K562 (cell line): Measurements from ENCODE around the gene CCL16.
A peak's percentile ranks its signal among the peaks of the same experiment; 100 is the strongest.

Source experiments
- BHLHE40 ChIP-seq: IDR thresholded peaks from 2 replicates; pipeline ENCODE4 v1.6.1; 2011; ENCODE audit warnings: low read length, improper control_type of control experiment
- BRF1 ChIP-seq: IDR thresholded peaks from 3 replicates; pipeline ENCODE4 v1.6.1; 2011; ENCODE audit warnings: borderline replicate concordance, mild to moderate bottlenecking; ENCODE audit not compliant: insufficient read length; ENCODE audit errors: extremely low read depth
- HDGF ChIP-seq: fragments of 450-650 bp; IDR thresholded peaks from 2 replicates; pipeline ENCODE4 v1.6.1; 2016
- MBD2 ChIP-seq: sonication (generic); IDR thresholded peaks from 2 replicates; pipeline ENCODE4 v1.6.1; 2016; ENCODE audit warnings: low read depth, borderline replicate concordance
- NRF1 ChIP-seq, 2 experiments: fragments of 450-650 bp; IDR thresholded peaks in 1 of 2; conservative IDR thresholded peaks in 1 of 2; 2 replicates each; pipeline ENCODE4 v1.6.1; 2014; ENCODE audit warnings: mild to moderate bottlenecking in 2 of 2
- PCBP2 ChIP-seq: fragments of 200-400 bp; formaldehyde crosslinking; IDR thresholded peaks from 2 replicates; pipeline ENCODE4 v1.6.1; 2018; ENCODE audit warnings: low read length, low read depth, mild to moderate bottlenecking, moderate library complexity; ENCODE audit not compliant: poor library complexity, severe bottlenecking
- PHTF2 ChIP-seq: fragments of 250-450 bp; sonication (Bioruptor Pico); IDR thresholded peaks from 2 replicates; pipeline ENCODE4 v1.5.0; 2021; ENCODE audit warnings: mild to moderate bottlenecking
- POLR2A ChIP-seq: fragments of 450-650 bp; conservative IDR thresholded peaks from 2 replicates; pipeline ENCODE4 v1.6.1; 2016
- RAD21 ChIP-seq, 2 experiments: fragments of 250-450 bp in 1 of 2; fragments of 450-650 bp in 1 of 2; sonication (Bioruptor Pico) in 1 of 2; formaldehyde crosslinking in 1 of 2; IDR thresholded peaks in 1 of 2; conservative IDR thresholded peaks in 1 of 2; 2 replicates each; pipeline versions ENCODE4 v1.4.0 to v1.8.0; 2020 to 2022; ENCODE audit warnings: mild to moderate bottlenecking in 2 of 2, moderate library complexity in 1 of 2
- TAF7 ChIP-seq: fragments of 450-650 bp; IDR thresholded peaks from 2 replicates; pipeline ENCODE4 v1.6.1; 2016; ENCODE audit warnings: missing genetic modification characterization, missing compliant biosample characterization
- U2AF1 ChIP-seq: fragments of 200-400 bp; formaldehyde crosslinking; optimal IDR thresholded peaks from 2 replicates; pipeline ENCODE3; 2017; ENCODE audit warnings: mild to moderate bottlenecking, low read depth, low read length, moderate library complexity
- ZFP36 ChIP-seq: fragments of 150-350 bp; IDR thresholded peaks from 2 replicates; pipeline ENCODE4 v1.6.1; 2018; ENCODE audit warnings: low read length, low read depth; ENCODE audit not compliant: partially characterized antibody
- TF ChIP-seq, protein P1 (sequence below), 3 experiments: IDR thresholded peaks in 2 of 3; conservative IDR thresholded peaks in 1 of 3; 2 replicates each; pipeline ENCODE4 v1.5.1; 2011 to 2012; ENCODE audit warnings: low read length in 3 of 3, mild to moderate bottlenecking in 3 of 3, control low read depth in 2 of 3, improper control_type of control experiment in 1 of 3, inconsistent platforms in 1 of 3, low read depth in 1 of 3, mixed read lengths in 1 of 3, moderate library complexity in 1 of 3; ENCODE audit not compliant: insufficient read depth in 2 of 3
- TF ChIP-seq, protein P2 (sequence below): sonication (generic); formaldehyde crosslinking; IDR thresholded peaks from 2 replicates; pipeline ENCODE4 v1.9.0; 2022; ENCODE audit warnings: mild to moderate bottlenecking, missing genetic modification reagents

DNA sequence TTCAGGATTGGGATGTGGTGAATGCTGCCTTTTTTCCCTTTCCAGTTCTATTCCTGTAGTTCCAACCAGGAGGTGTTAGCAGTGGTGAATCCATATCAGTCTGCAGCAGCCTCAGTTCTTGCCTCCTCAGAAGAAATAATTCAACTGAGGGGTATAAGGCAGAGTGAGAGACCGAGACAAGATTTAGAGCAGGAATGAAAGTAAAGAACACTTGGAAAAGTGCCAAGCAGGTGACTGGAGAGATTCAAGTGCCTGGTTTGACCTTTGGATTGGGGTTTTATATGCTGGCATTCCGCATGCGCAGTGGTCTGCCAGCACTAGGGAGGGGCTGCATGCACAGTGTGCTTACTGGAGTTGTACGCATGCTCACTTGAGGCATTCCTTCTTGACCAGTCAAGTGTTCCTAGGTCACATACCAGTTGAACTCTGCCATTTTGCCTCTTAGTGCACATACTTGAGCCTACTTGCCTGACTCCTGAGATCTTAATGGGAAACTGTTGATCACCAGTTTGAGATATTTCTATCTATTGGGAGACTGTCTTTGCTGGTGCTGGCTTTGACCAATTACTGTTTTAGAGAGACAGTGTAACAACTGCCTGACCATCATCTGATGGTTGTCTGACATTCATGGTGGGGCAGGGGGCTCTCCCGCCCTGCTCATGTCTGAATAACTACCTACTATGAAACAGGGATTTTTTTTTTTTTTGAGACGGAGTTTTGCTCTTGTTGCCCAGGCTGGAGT lies 20.7 kb upstream of the CCL16 start:
- TF ChIP-seq PHTF2 (no peak), U2AF1 (no peak), POLR2A (no peak), NRF1 (conservative IDR thresholded peaks at IDR 0.05 in 1 of 2, IDR thresholded peaks at IDR 0.05 in 1 of 2) (peak; percentile 89 to 91), ZFP36 (no peak), TAF7 (tag) (no peak), PCBP2 (no peak), HDGF (no peak), RAD21 (CRISPR knock-in tag; conservative IDR thresholded peaks at IDR 0.05 in 1 of 2, IDR thresholded peaks at IDR 0.05 in 1 of 2) (no peak), MBD2 (no peak), BRF1 (no peak), BHLHE40 (no peak)
- TF ChIP-seq, protein P1, sequence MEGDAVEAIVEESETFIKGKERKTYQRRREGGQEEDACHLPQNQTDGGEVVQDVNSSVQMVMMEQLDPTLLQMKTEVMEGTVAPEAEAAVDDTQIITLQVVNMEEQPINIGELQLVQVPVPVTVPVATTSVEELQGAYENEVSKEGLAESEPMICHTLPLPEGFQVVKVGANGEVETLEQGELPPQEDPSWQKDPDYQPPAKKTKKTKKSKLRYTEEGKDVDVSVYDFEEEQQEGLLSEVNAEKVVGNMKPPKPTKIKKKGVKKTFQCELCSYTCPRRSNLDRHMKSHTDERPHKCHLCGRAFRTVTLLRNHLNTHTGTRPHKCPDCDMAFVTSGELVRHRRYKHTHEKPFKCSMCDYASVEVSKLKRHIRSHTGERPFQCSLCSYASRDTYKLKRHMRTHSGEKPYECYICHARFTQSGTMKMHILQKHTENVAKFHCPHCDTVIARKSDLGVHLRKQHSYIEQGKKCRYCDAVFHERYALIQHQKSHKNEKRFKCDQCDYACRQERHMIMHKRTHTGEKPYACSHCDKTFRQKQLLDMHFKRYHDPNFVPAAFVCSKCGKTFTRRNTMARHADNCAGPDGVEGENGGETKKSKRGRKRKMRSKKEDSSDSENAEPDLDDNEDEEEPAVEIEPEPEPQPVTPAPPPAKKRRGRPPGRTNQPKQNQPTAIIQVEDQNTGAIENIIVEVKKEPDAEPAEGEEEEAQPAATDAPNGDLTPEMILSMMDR (IDR thresholded peaks at IDR 0.05 in 2 of 3, conservative IDR thresholded peaks at IDR 0.05 in 1 of 3; ENCODE audit: insufficient read depth in 2 of 3, low read depth in 1 of 3, low read length in 3 of 3) = no peak
- TF ChIP-seq, protein P2, sequence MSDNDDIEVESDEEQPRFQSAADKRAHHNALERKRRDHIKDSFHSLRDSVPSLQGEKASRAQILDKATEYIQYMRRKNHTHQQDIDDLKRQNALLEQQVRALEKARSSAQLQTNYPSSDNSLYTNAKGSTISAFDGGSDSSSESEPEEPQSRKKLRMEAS (CRISPR knock-in tag) = no peak
